ENCODE data around the gene SLC7A8. TPM values are rescaled to one million over a fixed set of nuclear protein-coding genes. Genes with fewer than 3 reads are reported as not detected.
A peak's percentile ranks its signal among the peaks of the same experiment; 100 is the strongest.

SLC7A8 gene
- total and polyA plus RNA-seq, 11 donors: 7.3 to 34.1 (median 14.2) TPM

DNA sequence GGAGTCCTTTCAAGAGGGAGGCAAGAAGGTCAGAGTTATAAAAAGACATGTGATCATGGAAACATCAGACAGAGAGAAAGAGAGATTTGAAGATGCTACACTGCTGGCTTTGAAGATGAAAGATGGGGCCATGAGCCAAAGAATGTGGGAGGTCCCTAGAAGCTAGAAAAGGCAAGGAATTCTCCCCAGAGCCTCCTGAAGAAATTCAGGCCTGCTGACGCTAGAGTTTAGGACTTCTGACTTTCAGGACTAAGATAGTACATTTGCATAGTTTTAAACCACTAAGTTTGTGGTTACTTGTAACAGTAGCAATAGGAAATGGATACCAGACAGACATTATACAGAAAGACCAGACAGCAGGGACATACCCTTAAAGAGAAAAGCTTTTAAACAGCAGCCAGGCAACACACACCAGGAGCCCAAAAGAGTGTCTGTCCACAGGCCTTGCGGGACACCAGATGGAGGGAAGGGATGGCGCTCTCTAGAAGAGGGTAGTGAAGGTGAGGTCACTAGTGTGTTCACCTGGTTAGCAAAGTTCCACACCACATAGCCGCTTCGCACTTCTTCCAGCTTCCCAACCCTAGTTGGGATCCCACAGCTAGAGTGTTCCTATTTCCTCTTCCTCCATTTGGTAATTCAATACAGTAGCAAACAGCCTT, 34.7 kb downstream of the SLC7A8 start:
- intact Hi-C loops (cut with DNase I): no loop called here
- no peak for ATAC-seq
- peaks cover 3 to 43% (median 21%) of the 10 kb centered on the region in 12 donors for H3K4me1 ChIP-seq

GRCh38 chr14:23147676-23148075, 35.8 kb downstream of the SLC7A8 start:
- WGBS, 4 donors: 31 to 48% (median 34%) methylated on average over 1 of the region's 1 CpG
- H3K4me1 ChIP-seq: peaks cover 0 to 54% (median 17%) of the 10 kb centered on the region in 12 donors
- peak overlapping the region in 4 of 12 donors; percentile 21 to 48 (median 40) for H3K27ac ChIP-seq
- no peak overlapping the region for H3K4me3 ChIP-seq
- no peaks in the 10 kb centered on the region for H3K9me3 ChIP-seq
- TF ChIP-seq POLR2A (IDR thresholded peaks at IDR 0.05): no peak
- no peak for TF ChIP-seq CTCF (IDR thresholded peaks at IDR 0.05)
- peak in 2 of 4 donors; percentile 56 to 60 for ATAC-seq
- peak in 2 of 5 donors; percentile 41 to 68 for DNase-seq
- H3K36me3 ChIP-seq: no peaks in the 10 kb centered on the region
- intact Hi-C loops (cut with DNase I): no loop called here
- no peaks in the 10 kb centered on the region for H3K27me3 ChIP-seq

More for the DNA sequence above, 34.7 kb downstream of the SLC7A8 start:
- peak overlapping the region in 1 of 12 donors; percentile 35 for H3K27ac ChIP-seq
- H3K36me3 ChIP-seq: no peaks in the 10 kb centered on the region
- no peaks in the 10 kb centered on the region for H3K27me3 ChIP-seq
- DNase-seq: no peak
- no peak overlapping the region for H3K4me3 ChIP-seq
- TF ChIP-seq CTCF (IDR thresholded peaks at IDR 0.05): no peak
- no peak for TF ChIP-seq POLR2A (IDR thresholded peaks at IDR 0.05)
- H3K9me3 ChIP-seq: no peaks in the 10 kb centered on the region
- WGBS, 4 donors: 84 to 93% (median 87%) methylated on average over 5 of the region's 5 CpGs

GRCh38 chr14:23146980-23147379, 36.5 kb downstream of the SLC7A8 start:
- H3K4me1 ChIP-seq: peaks cover 0 to 53% (median 17%) of the 10 kb centered on the region in 12 donors
- 77 to 93% (median 89%) methylated on average over 4 of the region's 4 CpGs for WGBS, 4 donors
- ATAC-seq: no peak
- no peaks in the 10 kb centered on the region for H3K9me3 ChIP-seq
- no peak for DNase-seq
- no peaks in the 10 kb centered on the region for H3K27me3 ChIP-seq
- TF ChIP-seq POLR2A (IDR thresholded peaks at IDR 0.05) (no peak), CTCF (IDR thresholded peaks at IDR 0.05) (no peak)
- no peaks in the 10 kb centered on the region for H3K36me3 ChIP-seq
- peak overlapping the region in 2 of 12 donors; percentile 23 to 59 for H3K27ac ChIP-seq
- intact Hi-C loops (cut with DNase I): no loop called here
- H3K4me3 ChIP-seq: no peak overlapping the region

GRCh38 chr14:23146351-23146910, 37.0 kb downstream of the SLC7A8 start:
- H3K4me1 ChIP-seq: peaks cover 0 to 52% (median 18%) of the 10 kb centered on the region in 12 donors
- intact Hi-C loops (cut with DNase I): no loop called here
- H3K4me3 ChIP-seq: no peak overlapping the region
- H3K27ac ChIP-seq: peak overlapping the region in 3 of 12 donors; percentile 23 to 59 (median 51)
- no peaks in the 10 kb centered on the region for H3K36me3 ChIP-seq
- ATAC-seq (no peak), DNase-seq (no peak)
- TF ChIP-seq CTCF (IDR thresholded peaks at IDR 0.05) (no peak), POLR2A (IDR thresholded peaks at IDR 0.05) (no peak)
- H3K27me3 ChIP-seq: no peaks in the 10 kb centered on the region
- WGBS, 4 donors: 80 to 86% (median 84%) methylated on average over 2 of the region's 2 CpGs
- H3K9me3 ChIP-seq: no peaks in the 10 kb centered on the region

All from heart left ventricle (tissue), 16 donors.